ENCODE measurements around the gene TAF11L14.
A peak's percentile ranks its signal among the peaks of the same experiment; 100 is the strongest.
"Not testable (repeated sequence)": the region's sequence is repeated elsewhere in the genome, so short reads cannot be mapped to it uniquely, and the experiment has no call there.

TAF11L14 gene

GRCh38 chr5:17619354-17619753, 14.9 kb upstream of the TAF11L14 start:
- H3K4me3 ChIP-seq (ENCODE audit: low read depth, low read length) = no peak overlapping the region
- no peak for TF ChIP-seq MYC (IDR thresholded peaks at IDR 0.05; ENCODE audit: low read depth, low read length)
- no peak for TF ChIP-seq POLR2A (IDR thresholded peaks at IDR 0.05; ENCODE audit: extremely low read depth, insufficient read length)
- TF ChIP-seq CTCF (IDR thresholded peaks at IDR 0.05; ENCODE audit: low read depth, low read length) = no peak
- no peak for TF ChIP-seq MAX (IDR thresholded peaks at IDR 0.05; ENCODE audit: low read depth, low read length)
- DNase-seq (ENCODE audit: low read depth) = no peak

GRCh38 chr5:17620627-17621026, 13.6 kb upstream of the TAF11L14 start:
- DNase-seq (ENCODE audit: low read depth) = peak; percentile 13
- H3K4me3 ChIP-seq (ENCODE audit: low read depth, low read length) = no peak overlapping the region
- TF ChIP-seq POLR2A (IDR thresholded peaks at IDR 0.05; ENCODE audit: extremely low read depth, insufficient read length) (no peak), CTCF (IDR thresholded peaks at IDR 0.05; ENCODE audit: low read depth, low read length) (peak; percentile 41)

- no peak overlapping the region for H3K4me3 ChIP-seq (ENCODE audit: low read depth, low read length)
- TF ChIP-seq POLR2A (IDR thresholded peaks at IDR 0.05; ENCODE audit: extremely low read depth, insufficient read length) (no peak), CTCF (IDR thresholded peaks at IDR 0.05; ENCODE audit: low read depth, low read length) (no peak), MAX (IDR thresholded peaks at IDR 0.05; ENCODE audit: low read depth, low read length) (no peak), MYC (IDR thresholded peaks at IDR 0.05; ENCODE audit: low read depth, low read length) (no peak)
- no peak for DNase-seq (ENCODE audit: low read depth)
Observed at GRCh38 chr5:17625686-17626085, 8.6 kb upstream of the TAF11L14 start.

- DNase-seq (ENCODE audit: low read depth); H3K4me3 ChIP-seq (ENCODE audit: low read depth, low read length): not testable (repeated sequence)
Observed at GRCh38 chr5:17631788-17632187, 2.5 kb upstream of the TAF11L14 start, which contains the start of gene TAF11L13. Gene TAF11L13, plus strand, starts transcription at chr5:17632088.

GRCh38 chr5:17649232-17649631, 15.0 kb downstream of the TAF11L14 start:
- not testable (repeated sequence) for H3K4me3 ChIP-seq (ENCODE audit: low read depth, low read length); DNase-seq (ENCODE audit: low read depth)

- H3K4me3 ChIP-seq (ENCODE audit: low read depth, low read length); DNase-seq (ENCODE audit: low read depth): not testable (repeated sequence)
Observed at GRCh38 chr5:17655201-17655759, 21.0 kb downstream of the TAF11L14 start.

GRCh38 chr5:17655921-17656320, 21.7 kb downstream of the TAF11L14 start:
- no peak for DNase-seq (ENCODE audit: low read depth)

GRCh38 chr5:17663182-17663581, 28.9 kb downstream of the TAF11L14 start:
- no peak for DNase-seq (ENCODE audit: low read depth)
- no peak overlapping the region for H3K4me3 ChIP-seq (ENCODE audit: low read depth, low read length)

More at GRCh38 chr5:17655921-17656320, 21.7 kb downstream of the TAF11L14 start:
- TF ChIP-seq MYC (IDR thresholded peaks at IDR 0.05; ENCODE audit: low read depth, low read length) = no peak
- no peak overlapping the region for H3K4me3 ChIP-seq (ENCODE audit: low read depth, low read length)

More at GRCh38 chr5:17663182-17663581, 28.9 kb downstream of the TAF11L14 start:
- TF ChIP-seq POLR2A (IDR thresholded peaks at IDR 0.05; ENCODE audit: extremely low read depth, insufficient read length) = no peak
- no peak for TF ChIP-seq CTCF (IDR thresholded peaks at IDR 0.05; ENCODE audit: low read depth, low read length)
- no peak for TF ChIP-seq MYC (IDR thresholded peaks at IDR 0.05; ENCODE audit: low read depth, low read length)
- no peak for TF ChIP-seq MAX (IDR thresholded peaks at IDR 0.05; ENCODE audit: low read depth, low read length)
